Left renal pelvis (tissue), 4 donors: ENCODE measurements around the gene LLGL2. TPM values are rescaled to one million over a fixed set of nuclear protein-coding genes. Genes with fewer than 3 reads are reported as not detected.
"Not testable (repeated sequence)": the region's sequence is repeated elsewhere in the genome, so short reads cannot be mapped to it uniquely, and the experiment has no call there.

Experiments used
- DNase-seq, 4 donors: peaks; one replicate each; pipeline ENCODE4 v3.0.0-alpha.2; 2013; ENCODE audit warnings: low read depth in 4 of 4, low spot score in 3 of 4
- polyA plus RNA-seq, 4 donors: library from polyadenylated mRNA; unstranded; fragments of 120-200 nt; gene quantifications; one replicate each; pipeline ENCODE4 v1.2.1, GENCODE V29; 2013; ENCODE audit not compliant: insufficient read length in 4 of 4

The LLGL2 gene
- polyA plus RNA-seq, 4 donors, result 5.3 to 103 (median 49.8) TPM

DNA sequence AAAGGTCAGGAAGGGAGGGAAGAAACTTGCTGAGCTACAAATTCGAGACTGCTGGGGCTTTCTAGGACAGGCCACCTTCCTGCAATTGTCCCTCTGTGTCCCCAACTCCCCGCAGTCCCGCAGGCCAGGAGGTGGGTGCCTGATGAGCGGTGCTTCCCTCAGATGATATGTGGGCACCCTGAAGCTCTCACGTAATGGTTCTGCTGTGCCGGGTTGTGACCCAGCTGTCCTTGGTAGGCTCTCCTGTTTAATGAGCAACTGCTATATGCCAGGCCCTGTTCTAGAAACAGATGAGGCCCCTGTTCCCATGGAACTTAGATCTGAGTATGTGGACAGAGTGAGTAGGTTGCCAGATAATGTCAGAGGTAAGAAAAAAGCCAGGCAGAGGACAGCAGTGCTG lies 40.1 kb downstream of the LLGL2 start:
- DNase-seq, result no peak

DNA sequence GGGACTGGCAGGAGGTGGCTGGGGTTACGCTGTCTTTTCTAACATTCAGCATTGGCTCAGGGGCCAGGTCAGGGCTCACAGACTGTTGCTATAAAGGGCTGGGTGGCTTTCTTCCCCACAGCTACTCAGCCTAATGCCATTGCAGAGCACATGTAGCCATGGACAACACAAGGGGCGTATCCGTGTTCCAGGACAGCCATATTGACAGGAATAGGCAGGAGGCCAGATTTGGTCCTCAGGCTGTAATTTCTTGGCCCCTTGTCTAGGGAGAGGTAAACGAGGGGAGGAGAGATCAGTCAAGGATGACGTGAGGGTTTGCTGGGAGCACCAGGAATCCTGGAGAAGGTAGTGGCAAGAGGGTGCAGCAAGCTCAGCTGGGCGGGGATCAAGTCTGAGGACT lies 40.9 kb downstream of the LLGL2 start:
- DNase-seq, result no peak

DNA sequence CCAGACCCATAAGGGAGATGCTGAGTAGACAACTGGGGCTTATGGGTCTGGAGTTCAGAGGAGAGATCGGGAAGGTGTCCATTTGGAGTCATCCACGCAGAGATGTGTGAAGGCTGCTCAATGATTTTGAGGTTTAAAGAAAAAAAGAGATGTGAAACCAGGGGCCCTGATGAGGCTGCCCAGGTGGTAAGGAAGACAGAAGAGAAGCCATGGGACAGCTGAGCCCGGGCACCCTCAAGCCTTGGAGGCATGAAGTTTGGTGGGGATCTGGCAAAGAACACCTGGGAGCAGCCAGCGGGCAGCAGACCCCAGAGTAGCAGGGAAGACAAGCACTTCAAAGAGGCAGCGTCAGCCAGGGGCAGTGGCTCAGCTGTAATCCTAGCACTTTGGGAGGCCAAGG lies 41.3 kb downstream of the LLGL2 start:
- no peak for DNase-seq

DNA sequence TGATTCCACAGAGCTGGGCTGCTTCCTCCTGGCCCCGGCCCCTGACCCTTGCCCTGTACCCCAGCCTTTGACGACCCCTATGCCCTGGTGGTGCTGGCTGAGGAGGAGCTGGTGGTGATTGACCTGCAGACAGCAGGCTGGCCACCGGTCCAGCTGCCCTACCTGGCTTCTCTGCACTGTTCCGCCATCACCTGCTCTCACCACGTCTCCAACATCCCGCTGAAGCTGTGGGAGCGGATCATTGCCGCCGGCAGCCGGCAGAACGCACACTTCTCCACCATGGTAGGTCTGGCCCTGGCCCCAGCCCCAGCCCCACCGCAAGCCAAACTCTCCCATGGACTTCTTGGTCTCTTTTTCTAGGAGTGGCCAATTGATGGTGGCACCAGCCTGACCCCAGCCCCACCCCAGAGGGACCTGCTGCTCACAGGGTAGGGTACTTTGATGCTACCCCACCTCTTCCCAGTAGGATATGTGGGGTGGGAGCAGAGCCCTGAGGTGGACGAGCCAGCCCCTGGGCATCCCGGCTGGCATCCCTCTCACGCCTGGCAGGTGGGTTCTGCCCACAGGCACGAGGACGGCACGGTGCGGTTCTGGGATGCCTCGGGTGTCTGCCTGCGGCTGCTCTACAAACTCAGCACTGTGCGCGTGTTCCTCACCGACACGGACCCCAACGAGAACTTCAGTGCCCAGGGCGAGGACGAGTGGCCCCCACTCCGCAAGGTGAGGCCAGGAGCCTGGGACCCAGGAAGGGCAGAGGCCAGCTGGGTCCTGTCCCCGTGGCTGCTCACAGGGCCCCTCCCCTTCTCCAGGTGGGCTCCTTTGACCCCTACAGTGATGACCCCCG lies 43.1 kb downstream of the LLGL2 start:
- DNase-seq, result no peak

DNA sequence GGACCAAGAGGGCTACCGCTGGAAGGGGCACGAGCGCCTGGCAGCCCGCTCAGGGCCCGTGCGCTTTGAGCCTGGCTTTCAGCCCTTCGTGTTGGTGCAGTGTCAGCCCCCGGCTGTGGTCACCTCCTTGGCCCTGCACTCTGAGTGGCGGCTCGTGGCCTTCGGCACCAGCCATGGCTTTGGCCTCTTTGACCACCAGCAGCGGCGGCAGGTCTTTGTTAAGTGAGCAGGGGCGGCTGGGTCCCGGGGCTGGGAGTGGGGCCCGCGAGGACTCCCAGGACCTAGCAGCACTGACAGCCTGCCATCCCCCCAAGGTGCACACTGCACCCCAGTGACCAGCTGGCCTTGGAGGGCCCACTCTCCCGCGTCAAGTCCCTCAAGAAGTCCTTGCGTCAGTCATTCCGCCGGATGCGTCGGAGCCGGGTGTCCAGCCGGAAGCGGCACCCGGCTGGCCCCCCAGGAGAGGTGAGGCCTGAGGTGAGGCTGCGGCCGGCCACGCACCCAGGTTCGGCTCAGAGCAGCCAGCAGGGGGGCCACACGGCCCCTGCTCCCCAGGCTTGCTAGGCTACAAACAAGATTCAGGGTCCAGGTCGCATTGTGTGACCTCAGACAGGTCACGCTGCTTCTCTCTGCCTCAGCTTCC lies 44.7 kb downstream of the LLGL2 start:
- DNase-seq, result no peak

DNA sequence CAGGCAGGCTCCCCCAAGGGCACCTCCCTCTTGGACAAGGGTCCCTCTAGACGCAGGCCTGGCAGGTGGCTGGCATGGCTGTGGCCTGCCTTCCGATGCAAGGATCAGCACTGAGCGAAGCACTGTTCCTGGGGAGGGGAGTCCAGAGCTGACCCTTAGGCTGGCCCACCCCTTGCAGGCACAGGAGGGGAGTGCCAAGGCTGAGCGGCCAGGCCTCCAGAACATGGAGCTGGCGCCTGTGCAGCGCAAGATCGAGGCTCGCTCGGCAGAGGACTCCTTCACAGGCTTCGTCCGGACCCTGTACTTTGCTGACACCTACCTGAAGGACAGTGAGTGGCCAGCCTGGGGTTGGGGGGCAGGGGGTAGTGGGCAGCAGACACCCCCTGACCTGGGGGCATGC lies 45.3 kb downstream of the LLGL2 start:
- DNase-seq, result no peak

DNA sequence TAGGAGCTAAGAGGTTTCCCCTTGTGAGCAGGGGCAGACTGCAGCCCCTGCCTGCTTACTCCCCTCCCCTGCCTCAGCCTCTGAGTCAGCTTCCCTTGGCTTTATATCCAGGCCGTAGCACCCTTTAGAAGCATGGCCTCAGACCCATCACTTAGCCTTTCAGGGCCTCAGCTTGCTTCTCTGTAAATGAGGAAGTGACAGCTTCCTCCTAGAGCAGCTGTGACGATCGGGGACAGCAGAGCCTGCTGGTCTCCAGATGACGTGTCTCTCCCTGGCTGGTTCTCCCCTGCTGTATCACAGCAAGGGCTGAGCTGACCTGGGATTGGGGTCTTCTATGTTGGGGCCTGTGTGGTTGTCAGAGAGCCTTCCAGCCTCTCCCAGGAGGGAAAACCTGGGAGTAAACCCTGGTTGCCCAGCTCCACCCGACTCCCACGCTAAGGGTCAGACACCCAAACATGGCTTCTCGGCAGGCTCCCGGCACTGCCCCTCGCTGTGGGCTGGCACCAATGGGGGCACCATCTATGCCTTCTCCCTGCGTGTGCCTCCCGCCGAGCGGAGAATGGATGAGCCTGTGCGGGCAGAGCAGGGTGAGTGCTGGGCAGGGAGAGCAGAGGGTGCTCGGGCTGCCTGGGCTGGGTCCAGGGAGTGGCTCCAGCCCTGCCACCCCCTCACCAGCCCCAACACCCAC lies 45.8 kb downstream of the LLGL2 start:
- no peak for DNase-seq

DNA sequence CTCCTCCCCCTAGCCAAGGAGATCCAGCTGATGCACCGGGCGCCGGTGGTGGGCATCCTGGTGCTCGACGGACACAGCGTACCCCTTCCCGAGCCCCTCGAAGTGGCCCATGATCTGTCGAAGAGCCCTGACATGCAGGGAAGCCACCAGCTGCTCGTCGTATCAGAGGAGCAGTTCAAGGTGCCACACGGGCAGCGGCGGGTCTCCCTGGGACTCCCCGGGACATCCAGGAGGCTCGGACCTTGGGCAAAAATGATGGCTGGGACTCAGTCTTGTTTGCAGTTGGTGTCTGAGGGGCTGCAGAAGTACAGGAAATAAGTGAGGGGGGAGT lies 46.4 kb downstream of the LLGL2 start:
- no peak for DNase-seq

DNA sequence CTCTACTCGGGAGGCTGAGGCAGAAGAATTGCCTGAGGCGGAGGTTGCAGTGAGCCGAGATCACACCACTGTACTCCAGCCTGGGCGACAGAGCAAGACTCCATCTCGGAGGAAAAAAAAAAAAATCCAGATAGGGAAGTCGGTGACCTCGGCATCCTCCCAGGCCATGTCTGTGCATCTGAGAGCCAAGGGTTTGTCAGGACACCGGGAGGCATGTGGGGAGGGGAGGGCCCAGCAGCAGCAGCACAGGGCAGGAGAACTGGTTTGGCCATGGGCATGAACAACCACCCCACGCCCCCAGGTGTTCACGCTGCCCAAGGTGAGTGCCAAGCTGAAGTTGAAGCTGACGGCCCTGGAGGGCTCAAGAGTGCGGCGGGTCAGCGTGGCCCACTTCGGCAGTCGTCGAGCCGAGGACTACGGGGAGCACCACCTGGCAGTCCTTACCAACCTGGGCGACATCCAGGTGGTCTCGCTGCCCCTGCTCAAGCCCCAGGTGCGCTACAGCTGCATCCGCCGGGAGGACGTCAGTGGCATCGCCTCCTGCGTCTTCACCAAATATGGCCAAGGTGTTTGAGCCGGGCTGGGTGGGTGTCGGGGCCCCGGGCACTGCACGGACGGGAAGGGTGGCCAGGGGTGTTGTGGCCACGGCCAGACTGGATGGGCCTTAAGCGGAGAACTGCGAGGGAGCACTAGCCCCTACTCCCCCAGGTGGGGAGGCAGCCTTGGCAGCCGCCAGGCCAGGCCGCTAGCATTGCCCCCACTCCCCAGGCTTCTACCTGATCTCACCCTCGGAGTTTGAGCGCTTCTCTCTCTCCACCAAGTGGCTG lies 47.4 kb downstream of the LLGL2 start:
- DNase-seq, result no peak

DNA sequence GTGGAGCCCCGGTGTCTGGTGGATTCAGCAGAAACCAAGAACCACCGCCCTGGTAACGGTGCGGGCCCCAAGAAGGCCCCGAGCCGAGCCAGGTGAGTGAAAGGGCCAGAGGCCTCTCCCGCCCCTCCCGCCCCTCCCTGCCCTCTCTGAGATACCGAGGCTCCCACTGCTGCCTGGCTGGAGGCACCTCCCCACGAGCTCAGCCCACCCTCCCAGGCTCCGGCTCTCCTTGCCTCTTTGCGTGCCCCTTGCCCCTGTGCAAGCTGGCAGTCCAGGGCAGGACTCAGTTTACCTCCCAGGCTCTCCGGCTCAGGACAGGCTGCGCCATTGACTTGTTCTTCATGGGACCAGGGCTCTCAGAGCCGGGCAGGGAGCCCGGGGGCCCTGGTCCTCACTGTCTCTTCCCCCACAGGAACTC lies 48.1 kb downstream of the LLGL2 start:
- DNase-seq, result no peak

DNA sequence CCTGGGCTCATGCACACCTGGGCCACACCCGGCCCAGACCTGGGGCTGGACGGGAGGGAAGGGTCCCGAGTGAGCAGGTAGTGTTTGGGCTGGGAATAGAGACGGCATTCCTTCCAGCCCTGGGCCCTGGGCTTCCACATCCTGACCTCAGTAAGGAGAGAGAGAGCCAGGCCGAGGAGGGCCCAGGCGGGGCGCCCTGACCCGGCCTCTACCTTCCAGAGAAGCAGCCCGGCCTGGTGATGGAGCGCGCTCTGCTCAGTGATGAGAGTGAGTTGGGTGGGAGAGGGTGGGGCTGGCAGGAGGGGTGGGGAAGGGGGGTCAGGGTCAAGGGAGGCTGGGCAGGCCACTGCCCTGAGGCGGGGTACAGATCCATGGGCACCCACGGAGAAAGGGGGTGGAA lies 48.5 kb downstream of the LLGL2 start:
- DNase-seq, result no peak

DNA sequence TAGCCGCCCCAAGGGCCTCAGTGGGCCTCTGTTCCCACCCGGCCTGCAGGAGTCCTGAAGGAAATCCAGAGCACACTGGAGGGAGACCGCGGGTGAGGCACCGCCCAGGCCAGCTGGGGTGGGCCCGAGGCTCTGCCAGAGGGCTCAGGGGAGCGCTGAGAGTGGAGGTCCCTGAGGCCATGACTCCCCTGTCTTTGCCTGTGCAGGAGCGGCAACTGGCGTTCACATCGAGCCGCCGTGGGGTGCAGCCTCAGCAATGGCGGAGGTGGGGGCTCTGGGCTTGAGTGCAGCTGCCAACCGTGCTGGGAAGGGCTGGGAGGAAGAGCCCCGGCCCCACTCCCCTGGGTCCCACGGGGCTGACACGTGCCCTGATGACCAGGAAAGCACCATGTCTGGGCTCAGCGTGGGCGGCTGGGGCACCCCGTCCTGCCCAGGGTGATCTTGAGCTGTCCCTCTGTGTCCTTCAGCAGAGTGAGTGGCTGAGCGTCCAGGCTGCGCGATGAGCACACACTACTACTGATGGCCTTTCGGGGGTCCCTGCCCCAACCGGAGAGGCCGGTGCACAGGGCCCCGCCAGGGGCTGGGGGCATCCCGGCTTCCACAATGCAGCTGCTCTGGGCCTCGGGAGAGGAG lies 49.0 kb downstream of the LLGL2 start:
- DNase-seq, result no peak

DNA sequence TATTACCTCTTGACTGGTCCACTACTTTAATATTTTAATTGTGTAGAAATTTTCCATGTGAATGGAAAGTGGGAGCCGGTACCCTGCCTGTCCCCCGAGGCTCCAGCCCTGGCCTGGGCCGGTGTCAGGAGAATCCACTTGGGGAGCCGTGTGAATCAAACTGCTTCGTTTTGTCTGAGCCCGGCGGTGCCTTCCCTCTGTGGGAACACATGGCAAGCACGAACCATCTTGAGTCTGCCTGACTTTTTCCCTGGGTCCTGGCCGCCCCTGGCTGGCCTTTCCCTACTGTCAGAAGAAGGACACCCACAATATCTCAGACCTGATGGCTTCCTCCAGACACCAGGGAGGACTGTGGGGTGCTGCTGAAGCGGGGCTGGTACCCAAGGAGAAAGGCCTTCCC lies 49.7 kb downstream of the LLGL2 start:
- DNase-seq, result no peak

DNA sequence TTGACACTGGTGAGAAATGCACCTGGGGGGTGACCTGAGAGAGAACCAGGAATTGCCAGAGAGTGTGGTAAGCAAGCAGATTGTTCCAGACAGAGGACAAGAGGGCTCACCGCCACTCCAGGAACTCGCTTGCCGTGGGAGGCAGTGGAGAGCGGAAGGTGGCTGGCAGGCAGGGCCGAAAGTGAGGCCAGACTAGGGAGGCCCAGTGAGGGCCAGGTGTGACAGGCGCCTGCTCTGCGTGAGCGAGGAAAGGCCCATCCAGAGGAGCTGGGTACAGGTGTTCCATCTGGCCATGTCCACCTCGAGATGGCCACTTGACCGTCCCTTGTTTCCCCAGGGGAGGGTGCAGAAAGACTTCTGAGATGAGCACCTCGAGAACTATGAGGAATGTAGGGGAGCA lies 50.2 kb downstream of the LLGL2 start:
- no peak for DNase-seq

DNA sequence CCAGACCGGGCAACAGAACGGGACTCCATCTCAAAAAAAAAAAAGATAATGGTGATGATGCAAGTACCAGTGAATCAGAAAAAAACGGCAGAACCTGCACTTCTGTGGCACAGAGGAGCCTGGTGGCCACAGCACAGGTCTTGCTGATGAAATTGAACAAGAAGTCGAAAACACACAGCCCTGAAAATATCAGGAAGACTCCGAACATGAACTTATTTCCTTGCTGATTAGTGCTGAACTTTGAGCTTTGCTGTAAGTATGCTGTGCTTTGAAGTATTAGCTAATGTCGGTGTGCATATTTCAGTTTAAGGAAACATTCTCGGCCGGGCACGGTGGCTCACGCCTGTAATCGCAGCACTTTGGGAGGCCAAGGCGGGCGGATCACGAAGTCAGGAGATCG lies 51.2 kb downstream of the LLGL2 start:
- DNase-seq, result no peak

DNA sequence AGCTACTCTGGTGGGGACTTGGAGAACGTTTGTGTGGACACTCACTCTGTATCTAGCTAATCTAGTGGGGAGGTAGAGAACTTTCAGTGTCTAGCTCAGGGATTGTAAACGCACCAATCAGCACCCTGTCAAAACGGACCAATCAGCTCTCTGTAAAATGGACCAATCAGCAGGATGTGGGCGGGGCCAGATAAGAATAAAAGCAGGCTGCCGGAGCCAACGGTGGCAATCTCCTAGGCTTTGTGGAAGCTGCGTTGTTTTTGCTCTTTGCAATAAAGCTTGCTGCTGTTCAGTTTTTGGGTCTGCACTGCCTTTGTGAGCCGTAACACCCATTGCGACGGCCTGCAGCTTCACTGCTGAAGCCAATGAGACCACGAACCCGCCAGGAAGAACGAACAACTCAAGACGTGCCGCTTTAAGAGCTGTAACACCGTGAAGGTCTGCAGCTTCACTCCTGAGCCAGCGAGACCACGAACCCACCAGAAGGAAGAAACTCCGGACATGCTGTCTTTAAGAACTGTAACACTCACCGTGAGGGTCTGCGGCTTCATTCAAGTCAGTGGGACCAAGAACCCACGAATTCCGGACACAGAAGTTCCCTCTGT lies 55.7 kb downstream of the LLGL2 start:
- DNase-seq, result not testable (repeated sequence)

DNA sequence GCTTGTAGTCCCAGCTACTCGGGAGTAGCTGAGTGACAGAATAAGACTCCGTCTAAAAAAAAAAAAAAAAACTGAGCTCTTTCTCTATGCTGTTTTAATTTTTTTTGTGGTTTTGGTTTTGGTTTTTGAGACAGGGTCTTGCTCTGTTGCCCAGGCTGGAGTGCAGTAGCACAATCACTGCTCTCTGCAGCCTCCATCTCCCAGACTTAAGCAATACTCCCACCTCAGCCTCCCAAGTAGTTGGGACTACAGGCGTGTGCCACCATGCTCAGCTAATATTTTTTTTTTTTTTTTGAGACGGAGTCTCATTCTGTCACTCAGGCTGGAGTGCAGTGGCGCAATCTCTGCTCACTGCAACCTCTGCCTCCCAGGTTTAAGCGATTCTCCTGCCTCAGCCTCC lies 57.7 kb downstream of the LLGL2 start:
- DNase-seq, result not testable (repeated sequence)

DNA sequence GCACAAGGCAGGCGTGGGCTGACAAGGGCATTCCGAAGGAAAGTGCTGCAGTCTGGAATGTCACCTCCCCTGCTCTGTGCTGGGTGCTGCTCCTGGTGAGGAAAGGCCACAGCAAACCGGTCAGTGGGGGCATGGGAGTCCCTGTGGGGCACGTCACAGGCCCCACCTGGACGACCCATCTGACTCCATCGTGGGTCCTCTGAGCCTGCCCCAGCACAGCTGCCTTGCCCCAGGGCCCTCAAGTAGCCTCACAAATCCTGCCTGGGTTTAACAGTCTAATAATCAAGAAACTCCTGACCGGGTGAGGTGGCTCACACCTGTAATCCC lies 59.3 kb downstream of the LLGL2 start:
- DNase-seq, result no peak

DNA sequence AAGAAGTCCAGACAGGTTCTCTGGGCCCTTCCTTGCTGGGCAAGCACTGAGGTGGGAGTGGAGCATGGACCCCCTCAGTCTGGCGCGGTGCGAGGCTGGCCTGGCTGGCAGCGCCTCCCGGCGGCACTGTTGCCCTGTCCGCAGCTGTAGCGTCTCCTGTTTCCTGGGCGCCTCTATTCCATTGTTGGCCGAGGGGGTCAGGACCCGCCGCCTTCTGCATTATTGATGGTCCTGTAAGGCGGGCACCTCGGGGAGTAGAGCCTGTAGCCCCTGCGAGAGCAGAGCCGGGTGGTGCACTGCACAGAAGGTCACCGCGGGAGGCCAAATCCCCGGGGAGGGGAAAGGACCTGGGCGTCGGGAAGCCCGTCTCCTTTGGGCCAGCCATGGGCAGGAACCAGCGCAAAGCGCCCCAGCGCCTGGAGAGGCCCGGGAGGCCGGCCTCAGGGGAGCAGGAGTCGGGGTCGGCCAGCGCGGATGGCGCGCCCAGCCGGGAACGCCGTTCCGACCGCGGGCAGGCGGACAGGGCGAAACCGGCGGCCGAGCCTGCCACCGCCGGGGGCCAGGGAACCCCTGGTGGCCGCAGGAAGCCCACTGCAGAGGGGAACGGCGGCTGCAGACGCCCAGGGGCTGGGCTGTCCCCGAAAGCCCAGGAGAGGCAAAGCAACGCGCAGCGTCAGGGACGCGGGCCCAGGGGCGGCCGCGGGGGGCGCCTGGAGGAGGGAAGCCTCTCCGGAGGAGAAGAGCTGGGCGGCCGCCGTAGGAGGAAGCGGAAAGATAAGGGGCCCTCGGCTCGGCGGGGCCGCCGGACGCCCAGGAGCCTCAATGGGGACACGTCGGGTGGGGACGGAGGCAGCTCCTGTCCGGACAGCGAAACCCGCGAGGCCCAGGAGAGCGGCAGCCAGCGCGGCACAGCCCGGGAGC lies 62.4 kb downstream of the LLGL2 start, which contains the start of gene MYO15B:
Gene MYO15B (plus strand): TSS at position 126 of the 921 bp plus-strand sequence. CDS start 258 bp downstream, at position 384.
- peak in 3 of 4 donors; percentile 35 to 50 (median 41) for DNase-seq
